HFFc6 (cell line): ENCODE data around the gene CAT. TPM values are rescaled to one million over a fixed set of nuclear protein-coding genes. Genes with fewer than 3 reads are reported as not detected.

Experiments
- DNase-seq: peaks from one replicate; pipeline ENCODE4 v3.0.0-alpha.2; 2018
- H3K27ac Mint-ChIP-seq: 2 replicates; pipeline ENCODE4 v1.8.0; 2020; ENCODE audit warnings: mild to moderate bottlenecking, mixed read lengths
- H3K27me3 Mint-ChIP-seq: 2 replicates; pipeline ENCODE4 v1.8.0; 2021; ENCODE audit warnings: mild to moderate bottlenecking, moderate library complexity, mixed read lengths; ENCODE audit not compliant: insufficient read depth
- H3K36me3 Mint-ChIP-seq: 2 replicates; pipeline ENCODE4 v1.8.0; 2021; ENCODE audit warnings: low read depth, mixed read lengths
- H3K4me1 Mint-ChIP-seq: 2 replicates; pipeline ENCODE4 v1.8.0; 2020; ENCODE audit warnings: low read depth, mixed read lengths
- H3K4me3 Mint-ChIP-seq: 2 replicates; pipeline ENCODE4 v1.8.0; 2020; ENCODE audit warnings: mild to moderate bottlenecking, moderate library complexity, mixed read lengths
- H3K9me3 Mint-ChIP-seq: 2 replicates; pipeline ENCODE4 v1.8.0; 2020; ENCODE audit warnings: mild to moderate bottlenecking, mixed read lengths
- total RNA-seq, 6 experiments: library from RNA; stranded (reverse); fragmentation: NEBNext Ultra II Directional; extraction: Animal tissue kit (Norgen Biotek cat#: 25700); gene quantifications; 2 replicates in 1 of 6; 3 replicates in 5 of 6; pipeline ENCODE4 v1.2.3, GENCODE V29; 2021
- TF ChIP-seq, protein P1 (sequence below): fragments of 200-600 bp; sonication (generic); IDR thresholded peaks from 2 replicates; pipeline ENCODE4 v1.5.0; 2021; ENCODE audit warnings: antibody characterized with exemption, mild to moderate bottlenecking

The CAT gene
- total RNA-seq, 6 experiments from 2014 or later: 36.7 to 47.4 (median 42.9) TPM

DNA sequence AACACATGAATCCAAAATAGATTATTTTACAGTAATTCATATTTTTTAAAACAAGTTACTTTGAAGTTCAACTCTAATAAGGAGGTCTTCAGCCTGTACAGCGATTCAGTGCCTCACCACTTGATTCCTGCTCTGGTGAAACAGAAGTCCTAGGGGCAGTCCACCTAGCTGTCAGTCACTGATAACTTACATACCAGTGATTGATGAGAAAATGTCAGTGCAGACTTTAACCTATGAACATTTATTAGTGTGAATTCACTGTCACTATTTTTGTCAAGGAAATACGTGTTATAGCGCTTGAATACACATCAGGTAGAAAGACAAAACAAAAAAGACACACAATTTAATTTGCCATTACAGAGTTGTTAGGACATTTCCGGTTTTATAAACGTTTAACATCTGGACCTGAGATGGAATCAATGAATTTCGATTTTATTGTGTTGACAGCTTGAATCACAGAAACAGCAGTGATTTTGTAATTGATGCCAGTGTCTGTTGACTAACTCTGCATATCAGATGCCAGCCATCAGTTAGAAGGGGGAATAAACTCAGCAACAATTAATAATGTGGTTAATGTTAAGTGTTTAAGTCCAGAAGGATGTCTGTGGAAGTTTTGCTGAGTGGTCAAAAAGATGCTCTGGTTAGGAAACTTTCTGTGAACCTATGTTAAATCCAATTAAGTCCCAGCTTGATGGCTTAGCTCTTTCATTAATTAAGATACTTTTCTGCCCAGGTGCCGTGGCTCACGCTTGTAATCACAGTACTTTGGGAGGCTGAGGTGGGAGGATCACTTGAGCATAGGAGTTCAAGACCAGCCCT, 40.3 kb downstream of the CAT start:
- Mint-ChIP-seq H3K9me3 (no peaks in the 10 kb centered on the region), H3K27me3 (peaks cover 13% of the 10 kb centered on the region), H3K36me3 (no peaks in the 10 kb centered on the region), H3K4me3 (no peak overlapping the region), H3K27ac (no peak overlapping the region), H3K4me1 (peaks cover 8% of the 10 kb centered on the region)
- TF ChIP-seq, protein P1, sequence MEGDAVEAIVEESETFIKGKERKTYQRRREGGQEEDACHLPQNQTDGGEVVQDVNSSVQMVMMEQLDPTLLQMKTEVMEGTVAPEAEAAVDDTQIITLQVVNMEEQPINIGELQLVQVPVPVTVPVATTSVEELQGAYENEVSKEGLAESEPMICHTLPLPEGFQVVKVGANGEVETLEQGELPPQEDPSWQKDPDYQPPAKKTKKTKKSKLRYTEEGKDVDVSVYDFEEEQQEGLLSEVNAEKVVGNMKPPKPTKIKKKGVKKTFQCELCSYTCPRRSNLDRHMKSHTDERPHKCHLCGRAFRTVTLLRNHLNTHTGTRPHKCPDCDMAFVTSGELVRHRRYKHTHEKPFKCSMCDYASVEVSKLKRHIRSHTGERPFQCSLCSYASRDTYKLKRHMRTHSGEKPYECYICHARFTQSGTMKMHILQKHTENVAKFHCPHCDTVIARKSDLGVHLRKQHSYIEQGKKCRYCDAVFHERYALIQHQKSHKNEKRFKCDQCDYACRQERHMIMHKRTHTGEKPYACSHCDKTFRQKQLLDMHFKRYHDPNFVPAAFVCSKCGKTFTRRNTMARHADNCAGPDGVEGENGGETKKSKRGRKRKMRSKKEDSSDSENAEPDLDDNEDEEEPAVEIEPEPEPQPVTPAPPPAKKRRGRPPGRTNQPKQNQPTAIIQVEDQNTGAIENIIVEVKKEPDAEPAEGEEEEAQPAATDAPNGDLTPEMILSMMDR: no peak
- DNase-seq: no peak

DNA sequence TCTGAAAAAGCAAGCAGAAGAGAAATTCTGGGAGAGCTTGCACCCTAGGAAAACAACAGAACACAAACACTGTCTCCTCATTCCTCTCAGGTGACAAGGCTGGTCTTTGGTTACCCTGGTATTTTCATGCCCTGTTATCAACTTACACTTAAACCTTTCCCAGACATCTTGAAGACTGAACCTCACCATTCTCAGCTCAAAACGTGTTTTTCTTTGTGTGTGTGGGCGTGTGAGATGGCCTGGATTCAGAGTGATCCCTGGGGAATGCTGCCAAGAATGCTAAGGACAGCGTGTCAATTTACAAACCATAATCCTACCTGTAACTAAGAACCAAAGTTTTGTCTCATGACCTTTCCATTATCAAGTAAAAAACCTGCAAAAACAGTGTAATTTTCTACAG, 41.6 kb downstream of the CAT start:
- no peaks in the 10 kb centered on the region for H3K9me3 Mint-ChIP-seq
- H3K27ac Mint-ChIP-seq: no peak overlapping the region
- TF ChIP-seq, protein P1: no peak
- no peak overlapping the region for H3K4me3 Mint-ChIP-seq
- H3K27me3 Mint-ChIP-seq: peaks cover 19% of the 10 kb centered on the region
- peaks cover 8% of the 10 kb centered on the region for H3K4me1 Mint-ChIP-seq
- no peaks in the 10 kb centered on the region for H3K36me3 Mint-ChIP-seq
- DNase-seq: no peak

DNA sequence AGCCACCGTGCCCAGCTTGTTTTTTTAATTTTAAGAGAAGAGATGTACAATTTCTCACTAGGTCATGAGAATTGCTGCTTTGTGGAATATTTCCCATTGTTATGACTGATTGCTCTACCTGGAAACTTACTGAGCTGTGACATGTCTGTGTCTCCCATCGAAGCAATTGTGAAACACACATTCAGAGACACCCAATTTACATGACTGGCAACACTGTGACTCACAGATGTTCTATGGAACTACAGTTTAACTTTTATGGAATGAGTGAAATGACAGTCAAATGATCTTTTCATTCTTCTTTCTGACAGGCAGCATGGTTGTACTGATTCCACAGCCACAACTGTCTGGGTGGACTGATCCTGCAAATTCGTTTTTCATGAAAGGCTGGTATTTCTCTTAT, 42.6 kb downstream of the CAT start:
- Mint-ChIP-seq H3K4me3 (no peak overlapping the region), H3K4me1 (peaks cover 8% of the 10 kb centered on the region), H3K27ac (no peak overlapping the region), H3K36me3 (no peaks in the 10 kb centered on the region), H3K9me3 (no peaks in the 10 kb centered on the region), H3K27me3 (peaks cover 20% of the 10 kb centered on the region)
- TF ChIP-seq, protein P1: no peak
- DNase-seq: no peak

DNA sequence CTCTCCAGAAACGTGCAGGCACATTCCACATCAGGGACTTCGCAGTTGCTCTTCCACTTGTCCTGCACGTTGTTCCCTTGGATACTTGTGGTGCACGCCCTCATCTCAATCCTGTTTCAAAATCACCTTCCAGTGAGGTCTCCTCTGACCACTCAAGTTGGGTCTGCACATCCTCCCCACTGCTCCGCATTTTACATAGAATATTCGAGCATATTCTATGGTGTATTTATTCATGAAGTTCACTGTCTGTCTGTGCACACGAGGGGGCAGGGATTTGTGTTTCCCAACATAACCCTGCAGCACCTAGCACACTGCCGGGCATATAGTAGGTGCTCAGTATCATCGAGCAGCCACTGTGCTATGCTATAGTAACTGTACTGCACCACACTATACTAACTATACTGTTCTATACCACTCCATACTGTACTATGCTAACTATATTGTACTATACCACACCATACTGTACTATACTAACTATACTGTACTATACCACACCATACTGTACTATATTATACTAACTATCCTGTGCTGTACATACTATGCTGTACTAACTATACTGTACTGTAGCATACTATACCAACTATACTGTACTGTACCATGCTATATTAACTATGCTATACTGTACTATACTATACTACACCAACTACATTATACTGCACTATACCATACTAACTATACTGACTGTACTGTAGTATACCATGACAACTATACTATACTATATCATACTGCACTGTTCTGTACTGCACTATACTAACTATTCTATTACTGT, 44.6 kb downstream of the CAT start:
- DNase-seq: no peak
- Mint-ChIP-seq H3K4me1 (peaks cover 8% of the 10 kb centered on the region), H3K4me3 (no peak overlapping the region), H3K36me3 (no peaks in the 10 kb centered on the region), H3K27me3 (peaks cover 28% of the 10 kb centered on the region), H3K9me3 (no peaks in the 10 kb centered on the region), H3K27ac (no peak overlapping the region)
- TF ChIP-seq, protein P1: no peak

DNA sequence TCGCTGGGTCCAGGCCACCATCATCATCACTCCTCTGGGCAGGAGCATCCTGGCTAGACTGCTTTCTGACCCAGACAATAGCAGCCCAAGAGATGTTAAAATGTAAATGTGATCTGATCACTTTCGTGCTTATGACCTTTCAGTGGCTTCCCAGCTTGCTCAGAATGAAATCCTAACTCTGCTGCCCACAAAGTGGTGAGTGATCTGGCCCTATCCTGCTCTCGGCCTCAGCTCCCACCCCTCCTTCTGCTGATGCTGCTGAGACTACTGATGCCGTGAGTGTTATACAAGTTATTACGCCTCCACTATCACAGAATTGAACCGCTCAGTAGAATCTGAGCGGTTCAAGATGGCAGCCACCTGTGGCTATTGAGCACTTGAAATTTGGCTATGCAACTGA, 48.7 kb downstream of the CAT start:
- TF ChIP-seq, protein P1: no peak
- no peak overlapping the region for H3K27ac Mint-ChIP-seq
- DNase-seq: no peak
- H3K27me3 Mint-ChIP-seq: peaks cover 43% of the 10 kb centered on the region
- H3K36me3 Mint-ChIP-seq: no peaks in the 10 kb centered on the region
- H3K4me1 Mint-ChIP-seq: no peaks in the 10 kb centered on the region
- no peaks in the 10 kb centered on the region for H3K9me3 Mint-ChIP-seq
- no peak overlapping the region for H3K4me3 Mint-ChIP-seq
